Effector memory CD4-positive, alpha-beta T cell (primary cell): Measurements from ENCODE around the gene TFEB.

Experiments
- DNase-seq, 3 donors: peaks; one replicate each; pipeline ENCODE4 v3.0.0-alpha.2; 2020
- H3K27ac ChIP-seq: 2 replicates; pipeline ENCODE4 v1.7.0; 2013; ENCODE audit warnings: mild to moderate bottlenecking, low read length, moderate library complexity; ENCODE audit not compliant: insufficient read depth, poor library complexity, severe bottlenecking
- H3K27me3 ChIP-seq: replicated peaks from 2 replicates; pipeline ENCODE4 v1.7.0; 2013; ENCODE audit warnings: mild to moderate bottlenecking, low read length; ENCODE audit not compliant: insufficient read depth, control insufficient read depth, poor library complexity, severe bottlenecking
- H3K36me3 ChIP-seq: 2 replicates; pipeline ENCODE4 v1.7.0; 2013; ENCODE audit warnings: mild to moderate bottlenecking, low read length, moderate library complexity; ENCODE audit not compliant: control insufficient read depth, insufficient read depth
- H3K4me1 ChIP-seq: 2 replicates; pipeline ENCODE4 v1.7.0; 2013; ENCODE audit warnings: low read length, mild to moderate bottlenecking; ENCODE audit not compliant: control insufficient read depth, insufficient read depth, poor library complexity, severe bottlenecking
- H3K4me3 ChIP-seq: 2 replicates; pipeline ENCODE4 v1.7.0; 2013; ENCODE audit warnings: low read length, low read depth, mild to moderate bottlenecking; ENCODE audit not compliant: insufficient read depth, poor library complexity, severe bottlenecking
- H3K9me3 ChIP-seq: 2 replicates; pipeline ENCODE4 v1.7.0; 2013; ENCODE audit warnings: mild to moderate bottlenecking, low read length, moderate library complexity; ENCODE audit not compliant: control insufficient read depth

TFEB gene

DNA sequence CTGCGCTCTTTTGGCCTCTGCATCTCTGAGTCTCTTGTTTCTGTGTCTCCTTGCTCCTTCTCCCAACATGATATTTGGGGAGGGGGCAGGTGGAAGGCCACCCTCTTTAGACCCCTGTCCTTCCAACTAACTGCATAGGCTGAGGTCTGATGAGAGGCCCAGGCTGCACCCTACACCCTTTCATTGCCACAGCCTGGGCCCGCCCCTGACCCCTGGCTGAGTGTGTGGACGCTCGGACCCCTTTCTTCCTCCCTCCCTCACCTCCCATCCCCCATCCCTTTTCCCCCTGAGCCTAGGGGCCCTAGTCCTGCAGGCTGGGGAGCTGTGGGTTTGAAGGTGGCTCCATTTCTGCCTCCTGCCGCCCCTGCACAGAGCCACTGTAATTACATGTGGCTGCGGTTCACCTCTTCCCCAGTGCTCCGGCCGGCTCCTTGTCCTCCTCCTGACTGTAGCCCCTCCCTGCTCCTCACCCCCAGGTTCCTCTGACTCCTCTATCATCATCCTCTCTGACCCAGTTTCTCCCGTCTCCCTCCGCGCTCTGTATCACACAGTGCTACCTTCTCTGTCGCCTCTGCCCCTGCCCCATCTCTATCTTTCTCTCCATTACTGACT lies 90.3 kb downstream of the TFEB start:
- Histone ChIP-seq H3K4me3 (no peak overlapping the region), H3K36me3 (no peaks in the 10 kb centered on the region), H3K9me3 (no peaks in the 10 kb centered on the region), H3K27ac (no peak overlapping the region), H3K27me3 (no peaks in the 10 kb centered on the region), H3K4me1 (no peaks in the 10 kb centered on the region)
- DNase-seq, result no peak

DNA sequence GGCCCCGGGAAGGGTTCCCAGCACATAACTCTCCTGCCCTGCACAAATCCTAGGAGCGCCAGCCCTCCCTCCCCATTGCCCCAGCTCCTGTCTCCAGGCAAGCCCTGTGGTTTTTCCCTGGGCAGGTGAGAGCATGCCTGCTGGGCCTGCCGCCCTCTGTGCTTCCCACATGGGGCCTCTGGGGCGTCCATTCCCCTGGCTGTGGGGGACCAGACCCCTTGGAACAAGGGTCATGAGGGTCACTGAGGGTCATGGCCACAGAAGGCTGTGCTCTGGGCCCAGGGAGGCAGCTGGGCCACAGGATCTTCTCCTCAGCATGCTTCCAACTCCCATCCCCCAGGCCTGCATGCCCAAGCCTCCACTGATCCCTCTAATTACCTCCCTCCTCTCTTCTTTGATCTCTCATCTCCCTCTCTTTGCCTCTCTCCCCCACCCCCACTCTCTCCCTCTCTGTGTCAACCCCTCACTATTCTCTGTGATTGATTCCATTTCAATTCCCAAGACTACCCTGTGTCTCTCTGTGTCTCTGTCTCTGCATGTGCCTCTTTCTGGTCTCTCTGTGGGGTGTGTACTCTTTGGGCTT lies 91.0 kb downstream of the TFEB start:
- Histone ChIP-seq H3K27ac (no peak overlapping the region), H3K27me3 (no peaks in the 10 kb centered on the region), H3K36me3 (no peaks in the 10 kb centered on the region), H3K4me1 (no peaks in the 10 kb centered on the region), H3K9me3 (no peaks in the 10 kb centered on the region), H3K4me3 (no peak overlapping the region)
- DNase-seq, result no peak

DNA sequence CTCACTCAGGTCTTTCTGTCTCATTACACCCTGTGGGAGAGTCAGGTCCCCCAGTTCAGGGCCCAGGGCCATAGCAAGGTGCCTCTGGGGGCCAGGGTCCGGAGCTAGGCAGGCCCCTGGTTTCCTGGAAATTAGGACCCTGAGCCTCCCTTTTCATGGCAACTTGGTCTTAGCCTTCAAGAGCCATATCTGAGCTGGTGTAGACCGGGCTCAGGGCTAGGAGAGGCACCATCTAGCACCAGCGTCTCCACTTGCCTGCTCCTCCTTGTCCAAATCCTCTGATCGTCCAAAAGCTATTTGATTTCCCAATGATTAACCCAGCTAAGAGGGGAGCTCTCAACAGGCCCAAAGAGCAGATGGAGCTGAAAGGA lies 91.5 kb downstream of the TFEB start:
- Histone ChIP-seq H3K27me3 (no peaks in the 10 kb centered on the region), H3K4me1 (no peaks in the 10 kb centered on the region), H3K36me3 (no peaks in the 10 kb centered on the region), H3K27ac (no peak overlapping the region), H3K9me3 (no peaks in the 10 kb centered on the region), H3K4me3 (no peak overlapping the region)
- DNase-seq, result no peak

DNA sequence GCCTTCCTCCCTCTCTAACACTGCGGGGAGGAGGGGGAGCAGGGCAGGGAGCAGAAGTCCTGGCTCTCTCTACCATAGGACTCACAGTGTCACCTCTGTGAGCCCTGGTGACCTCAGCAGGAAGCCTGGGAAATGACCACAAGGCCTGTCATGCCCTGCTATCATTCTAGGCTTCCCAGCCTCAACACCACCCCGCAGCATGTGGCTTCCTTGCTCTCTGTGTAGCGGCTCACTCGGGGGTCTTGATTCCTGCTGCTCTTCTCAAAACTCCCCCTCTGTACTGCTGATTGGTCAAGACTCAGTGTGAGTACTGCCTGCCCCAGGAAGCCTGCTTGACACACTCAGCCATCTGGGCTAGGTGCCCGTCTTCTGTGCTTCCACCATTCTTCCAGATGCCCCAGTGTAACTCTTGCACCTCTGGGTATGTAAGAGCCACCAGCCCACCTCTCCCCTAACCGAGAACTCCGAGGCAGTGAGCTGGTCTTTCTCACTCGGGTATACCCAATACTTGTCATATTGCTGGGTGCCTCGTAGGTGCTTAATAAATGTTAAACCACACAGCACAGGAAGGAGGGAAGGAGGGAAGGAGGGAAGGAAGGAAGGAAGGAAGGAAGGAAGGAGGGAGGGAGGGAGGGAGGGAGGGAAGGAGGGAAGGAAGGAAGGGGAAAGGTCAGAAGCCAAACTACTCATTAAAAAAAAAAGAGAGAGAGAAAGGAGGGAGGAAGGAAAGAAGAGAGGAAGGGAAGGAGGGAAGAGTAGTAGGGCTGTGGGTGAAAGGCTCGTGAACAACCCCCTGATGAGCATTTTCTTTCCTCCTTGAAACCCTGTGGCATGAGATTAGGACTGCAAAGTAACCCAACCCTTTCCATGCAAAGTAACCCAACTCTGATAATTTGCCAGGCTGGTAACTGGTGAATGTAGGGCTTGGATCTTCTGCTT lies 92.2 kb downstream of the TFEB start:
- Histone ChIP-seq H3K27me3 (peaks cover 5% of the 10 kb centered on the region), H3K27ac (no peak overlapping the region), H3K4me3 (no peak overlapping the region), H3K9me3 (no peaks in the 10 kb centered on the region), H3K36me3 (no peaks in the 10 kb centered on the region), H3K4me1 (peaks cover 5% of the 10 kb centered on the region)
- DNase-seq, result no peak

DNA sequence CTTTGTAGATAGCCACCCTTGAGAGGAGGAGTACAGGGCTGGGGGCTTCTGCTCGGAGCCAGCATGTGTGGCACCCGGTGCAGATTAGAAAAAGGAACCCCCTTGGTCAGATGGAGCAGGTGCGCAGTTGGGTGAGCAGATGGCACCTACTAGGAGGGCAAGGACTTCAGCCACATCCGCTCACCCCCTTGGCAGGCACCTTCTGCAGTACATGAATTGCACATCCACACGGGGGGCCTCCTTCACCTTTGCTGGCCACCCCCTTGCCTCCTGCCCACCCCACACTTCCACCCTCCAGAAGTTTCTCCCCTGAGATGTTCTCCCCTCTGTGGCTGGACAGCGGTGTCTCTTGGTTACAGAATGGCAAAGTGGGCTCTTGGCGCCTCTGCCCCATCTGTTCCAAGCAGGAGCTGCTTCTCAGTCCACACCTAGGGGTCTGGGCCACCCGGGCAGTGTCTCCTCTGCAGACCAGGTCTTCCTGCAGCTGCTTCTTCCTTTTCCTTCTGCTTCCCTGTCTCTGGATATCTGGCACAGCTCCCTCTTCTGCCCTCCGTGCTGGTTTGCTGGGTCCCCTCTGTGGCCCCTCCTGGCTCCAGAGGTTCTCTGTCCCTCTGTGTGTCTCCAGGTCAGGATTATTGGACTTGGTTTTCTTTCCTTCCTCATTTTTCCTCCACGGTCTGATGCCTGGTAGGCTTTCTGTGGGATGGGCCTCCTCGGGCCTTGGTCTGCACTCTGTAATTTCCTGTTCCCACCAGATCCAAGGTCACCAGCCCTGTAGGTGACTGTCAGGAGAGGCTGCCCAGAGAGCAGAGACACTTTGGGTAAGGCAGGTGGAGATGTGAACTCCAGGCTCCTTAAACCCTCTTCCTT lies 93.1 kb downstream of the TFEB start:
- no peak for DNase-seq
- Histone ChIP-seq H3K4me1 (peaks cover 14% of the 10 kb centered on the region), H3K27me3 (peaks cover 14% of the 10 kb centered on the region)

DNA sequence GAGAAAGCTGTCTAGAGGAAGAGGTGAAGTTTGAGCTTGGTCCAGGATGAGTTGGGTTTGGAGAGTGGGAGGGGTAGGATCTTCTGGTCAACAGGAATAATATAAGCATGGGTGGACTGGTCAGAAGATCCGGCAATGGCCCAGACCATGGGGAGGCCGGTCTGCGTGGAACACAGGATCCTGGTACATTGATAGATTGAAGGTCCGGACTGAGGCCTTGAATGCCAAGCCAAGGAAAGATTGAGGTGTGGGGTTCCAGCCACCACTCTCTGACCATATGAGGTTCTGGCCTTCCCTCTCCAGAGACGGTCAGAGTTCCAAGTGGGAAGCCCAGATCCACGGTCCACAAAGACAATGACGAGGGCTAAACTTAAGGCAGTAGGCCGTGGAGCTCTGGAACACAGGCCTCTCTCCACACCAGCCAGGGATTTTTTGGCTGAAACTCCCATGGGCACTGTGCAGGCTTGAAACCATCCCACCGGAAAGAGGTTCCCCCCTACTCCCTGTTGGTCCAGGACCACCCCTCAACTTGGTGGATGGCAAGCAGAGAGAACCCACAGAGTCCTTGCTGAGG lies 94.0 kb downstream of the TFEB start:
- no peak for DNase-seq
- Histone ChIP-seq H3K27me3 (peaks cover 16% of the 10 kb centered on the region), H3K9me3 (no peaks in the 10 kb centered on the region), H3K4me3 (no peak overlapping the region), H3K36me3 (no peaks in the 10 kb centered on the region), H3K27ac (no peak overlapping the region), H3K4me1 (peaks cover 15% of the 10 kb centered on the region)

More for the DNA sequence above, 93.1 kb downstream of the TFEB start:
- Histone ChIP-seq H3K27ac (no peak overlapping the region), H3K36me3 (no peaks in the 10 kb centered on the region), H3K4me3 (no peak overlapping the region), H3K9me3 (no peaks in the 10 kb centered on the region)

DNA sequence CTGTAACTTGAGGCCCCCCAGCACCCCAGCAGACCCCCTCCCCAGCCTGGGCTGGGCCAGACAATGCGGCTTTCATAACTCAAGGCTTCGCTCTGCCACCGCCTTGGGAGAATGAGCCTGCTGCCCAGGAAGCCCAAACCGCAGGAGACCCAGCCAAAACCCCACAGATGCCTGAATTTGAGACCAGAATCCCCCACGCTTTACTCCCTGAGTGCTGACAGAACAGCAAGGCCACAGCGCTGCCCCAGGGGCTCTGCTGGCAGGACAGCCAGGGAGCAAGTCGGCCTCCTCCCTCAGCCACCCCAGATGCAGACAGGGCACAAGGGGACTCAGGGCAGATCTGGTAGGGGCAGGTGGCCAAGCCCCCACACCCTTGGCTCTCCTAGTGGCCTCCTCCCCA lies 95.0 kb downstream of the TFEB start:
- Histone ChIP-seq H3K27ac (no peak overlapping the region), H3K4me1 (peaks cover 15% of the 10 kb centered on the region), H3K4me3 (no peak overlapping the region), H3K27me3 (peaks cover 16% of the 10 kb centered on the region), H3K36me3 (no peaks in the 10 kb centered on the region), H3K9me3 (no peaks in the 10 kb centered on the region)
- DNase-seq, result no peak

DNA sequence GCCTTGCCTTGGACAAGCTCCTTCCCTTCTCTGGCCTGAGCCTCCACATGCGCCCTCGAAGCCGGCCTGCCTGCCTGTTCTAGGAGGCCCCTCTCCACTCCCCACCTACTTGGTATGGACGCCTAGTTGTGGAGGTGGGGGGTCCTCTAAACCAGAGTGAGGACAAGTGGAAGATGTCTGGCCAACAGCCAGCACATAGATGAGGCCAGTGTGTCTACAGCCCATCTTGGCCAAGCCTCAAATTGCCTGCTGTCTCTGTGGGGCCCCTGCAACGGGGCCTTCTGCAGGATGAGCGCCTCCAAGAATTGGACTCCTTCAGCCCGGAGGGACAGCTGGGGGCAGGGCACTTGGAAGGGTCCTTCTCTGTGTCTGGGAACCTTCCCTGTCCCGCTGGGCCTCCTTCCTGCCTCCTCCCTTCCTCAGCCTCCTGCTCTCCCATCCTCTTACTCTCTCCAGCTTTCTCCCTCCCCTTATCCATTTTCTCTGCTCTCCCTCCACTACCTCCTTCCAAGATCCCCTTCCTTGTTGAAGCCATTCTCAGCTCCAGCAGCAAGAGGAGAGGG lies 95.5 kb downstream of the TFEB start:
- peaks cover 15% of the 10 kb centered on the region for H3K4me1 ChIP-seq
- H3K4me3 ChIP-seq, result no peak overlapping the region
- DNase-seq, result no peak
- H3K27ac ChIP-seq, result no peak overlapping the region
- H3K36me3 ChIP-seq, result no peaks in the 10 kb centered on the region
- no peaks in the 10 kb centered on the region for H3K9me3 ChIP-seq
- peaks cover 16% of the 10 kb centered on the region for H3K27me3 ChIP-seq
